Psoas muscle (tissue), 8 donors: ENCODE data around the gene APPL2. TPM values are rescaled to one million over a fixed set of nuclear protein-coding genes. Genes with fewer than 3 reads are reported as not detected.

Experiments
- ATAC-seq, 4 donors: fragments of 200-7000 bp; cut with Tn5 transposase; one replicate each; pipeline ENCODE4 v1.9.1; 2020; ENCODE audit warnings: moderate library complexity in 3 of 4, mild to moderate bottlenecking in 2 of 4
- DNase-seq, 2 donors: peaks; one replicate each; pipeline ENCODE4 v3.0.0-alpha.2; 2020
- H3K27ac ChIP-seq: fragments of 200-600 bp; one replicate; pipeline ENCODE4 v1.8.0; 2022
- H3K27me3 ChIP-seq, 3 donors: fragments of 200-600 bp in 1 of 3; one replicate each; pipeline versions ENCODE4 v1.6.1 to v1.8.0; 2013 to 2022; ENCODE audit warnings: low read length in 2 of 3, mild to moderate bottlenecking in 2 of 3, moderate library complexity in 1 of 3; ENCODE audit not compliant: insufficient read depth in 3 of 3
- H3K36me3 ChIP-seq, 2 donors: fragments of 200-600 bp in 1 of 2; one replicate each; pipeline versions ENCODE4 v1.6.1 to v1.8.0; 2013 to 2022; ENCODE audit warnings: low read depth in 1 of 2, mild to moderate bottlenecking in 1 of 2, moderate library complexity in 1 of 2; ENCODE audit not compliant: insufficient read depth in 1 of 2
- H3K4me1 ChIP-seq: fragments of 200-600 bp; one replicate; pipeline ENCODE4 v1.8.0; 2022
- H3K4me3 ChIP-seq: fragments of 200-600 bp; one replicate; pipeline ENCODE4 v1.8.0; 2022; ENCODE audit warnings: mild to moderate bottlenecking
- H3K9me3 ChIP-seq: fragments of 200-600 bp; one replicate; pipeline ENCODE4 v1.8.0; 2022
- WGBS, 3 donors: extraction: QIAGEN DNeasy Blood & Tissue Kit; methylation state at CpG; one replicate each; pipeline versions ENCODE4 v1.1.6 to v1.1.7; 2013; 5-methylcytosine and 5-hydroxymethylcytosine counted together
- intact Hi-C, 2 donors: fragments of 100-400 bp; cut with DNase I; formaldehyde crosslinking; loops; one replicate each; pipeline versions ENCODE4 v1.11.0 to v1.14.2; 2022
- polyA plus RNA-seq, 3 donors: library from polyadenylated mRNA; stranded (reverse); fragments of 200-250 nt; gene quantifications; one replicate each; pipeline ENCODE4 v1.2.3, GENCODE V29; 2013
- total RNA-seq, 4 donors: library from RNA; stranded (reverse); fragmentation: NEBNext Ultra II Directional in 2 of 4; extraction: Animal tissue kit (Norgen Biotek cat#: 25700) in 2 of 4; gene quantifications; one replicate each; pipeline versions ENCODE4 v1.2.1 to v1.2.4, GENCODE V29; 2021 to 2023
- TF ChIP-seq, protein P1 (sequence below): fragments of 200-600 bp; IDR thresholded peaks from one replicate; pipeline ENCODE4 v1.8.0; 2022; ENCODE audit warnings: antibody characterized with exemption
- donor health status: healthy with polysubstance abuse.
- donor health status: DM: no; HTN: no; CAD: no; lungs with moderate emphysema.
- donor health status: Bipolar disorder and iron deficiency.
- donor health status: healthy.
- donor health status: DM: yes; HTN: yes; CAD: no.
- donor health status: DM: no; HTN: no; CAD: no.
- donor health status: DM: no; HTN: no; CAD: no.
- donor health status: DM: yes; HTN: yes; CAD: no.

APPL2 gene
- total and polyA plus RNA-seq, 7 donors, result 7.3 to 14.8 (median 10.4) TPM

DNA sequence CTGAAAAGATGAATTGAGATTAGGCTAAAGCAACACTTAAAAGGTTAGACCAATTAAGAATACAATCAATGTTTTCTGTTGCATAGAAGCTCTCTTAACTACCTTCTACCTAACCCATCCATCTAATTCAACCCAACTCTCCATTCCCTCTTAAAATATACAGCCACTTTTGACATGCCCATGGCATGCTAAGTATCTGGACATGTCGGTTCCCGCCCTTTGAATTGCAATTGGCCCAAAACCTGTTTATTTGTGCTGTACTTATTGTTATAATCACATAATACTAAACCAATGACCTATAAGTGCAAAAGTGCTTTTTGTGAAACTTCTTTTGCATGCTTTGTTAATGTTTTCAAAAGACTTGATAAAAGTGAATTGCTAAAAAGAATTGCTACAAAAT, 37.6 kb upstream of the APPL2 start:
- TF ChIP-seq, protein P1, sequence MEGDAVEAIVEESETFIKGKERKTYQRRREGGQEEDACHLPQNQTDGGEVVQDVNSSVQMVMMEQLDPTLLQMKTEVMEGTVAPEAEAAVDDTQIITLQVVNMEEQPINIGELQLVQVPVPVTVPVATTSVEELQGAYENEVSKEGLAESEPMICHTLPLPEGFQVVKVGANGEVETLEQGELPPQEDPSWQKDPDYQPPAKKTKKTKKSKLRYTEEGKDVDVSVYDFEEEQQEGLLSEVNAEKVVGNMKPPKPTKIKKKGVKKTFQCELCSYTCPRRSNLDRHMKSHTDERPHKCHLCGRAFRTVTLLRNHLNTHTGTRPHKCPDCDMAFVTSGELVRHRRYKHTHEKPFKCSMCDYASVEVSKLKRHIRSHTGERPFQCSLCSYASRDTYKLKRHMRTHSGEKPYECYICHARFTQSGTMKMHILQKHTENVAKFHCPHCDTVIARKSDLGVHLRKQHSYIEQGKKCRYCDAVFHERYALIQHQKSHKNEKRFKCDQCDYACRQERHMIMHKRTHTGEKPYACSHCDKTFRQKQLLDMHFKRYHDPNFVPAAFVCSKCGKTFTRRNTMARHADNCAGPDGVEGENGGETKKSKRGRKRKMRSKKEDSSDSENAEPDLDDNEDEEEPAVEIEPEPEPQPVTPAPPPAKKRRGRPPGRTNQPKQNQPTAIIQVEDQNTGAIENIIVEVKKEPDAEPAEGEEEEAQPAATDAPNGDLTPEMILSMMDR, result no peak
- Histone ChIP-seq H3K27me3 (no peaks in the 10 kb centered on the region), H3K4me3 (no peak overlapping the region), H3K4me1 (no peaks in the 10 kb centered on the region), H3K27ac (no peak overlapping the region), H3K36me3 (no peaks in the 10 kb centered on the region), H3K9me3 (no peaks in the 10 kb centered on the region)
- WGBS, 3 donors, result 88 to 94% (median 93%) methylated on average over 2 of the region's 2 CpGs
- intact Hi-C loops, result no loop called here
- no peak for DNase-seq
- no peak for ATAC-seq

GRCh38 chr12:105272814-105273416, 36.9 kb upstream of the APPL2 start:
- Histone ChIP-seq H3K36me3 (no peaks in the 10 kb centered on the region), H3K27me3 (no peaks in the 10 kb centered on the region), H3K4me1 (no peaks in the 10 kb centered on the region), H3K9me3 (no peaks in the 10 kb centered on the region), H3K27ac (no peak overlapping the region), H3K4me3 (no peak overlapping the region)
- ATAC-seq (no peak), DNase-seq (no peak)
- TF ChIP-seq, protein P1, result no peak
- intact Hi-C loops, result no loop called here
- 76 to 87% (median 80%) methylated on average over 4 of the region's 4 CpGs for WGBS, 3 donors

DNA sequence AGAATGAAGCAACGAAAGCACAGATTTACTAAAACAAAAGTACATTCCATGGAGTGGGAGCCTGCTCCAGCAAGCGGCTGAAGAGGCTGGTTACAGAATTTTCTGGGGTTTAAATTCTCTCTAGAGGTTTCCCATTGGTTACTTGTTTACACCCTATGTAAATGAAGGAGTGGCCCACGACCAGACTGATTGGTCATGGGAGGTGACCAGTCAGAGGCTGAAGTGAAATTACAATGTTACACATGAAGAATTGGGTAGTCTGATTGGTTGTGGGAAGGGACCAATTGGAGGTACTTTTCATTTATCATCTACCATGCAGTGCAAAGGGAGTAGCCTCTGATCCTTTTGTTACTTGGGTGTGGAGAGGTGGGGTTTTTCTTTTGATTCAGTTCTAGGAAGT, 36.2 kb upstream of the APPL2 start:
- Histone ChIP-seq H3K4me3 (no peak overlapping the region), H3K27me3 (no peaks in the 10 kb centered on the region), H3K9me3 (no peaks in the 10 kb centered on the region), H3K27ac (no peak overlapping the region), H3K4me1 (no peaks in the 10 kb centered on the region), H3K36me3 (no peaks in the 10 kb centered on the region)
- 45 to 62% (median 54%) methylated on average over 3 of the region's 3 CpGs for WGBS, 3 donors
- TF ChIP-seq, protein P1, result no peak
- DNase-seq, result no peak
- no peak for ATAC-seq
- intact Hi-C loops, result no loop called here

DNA sequence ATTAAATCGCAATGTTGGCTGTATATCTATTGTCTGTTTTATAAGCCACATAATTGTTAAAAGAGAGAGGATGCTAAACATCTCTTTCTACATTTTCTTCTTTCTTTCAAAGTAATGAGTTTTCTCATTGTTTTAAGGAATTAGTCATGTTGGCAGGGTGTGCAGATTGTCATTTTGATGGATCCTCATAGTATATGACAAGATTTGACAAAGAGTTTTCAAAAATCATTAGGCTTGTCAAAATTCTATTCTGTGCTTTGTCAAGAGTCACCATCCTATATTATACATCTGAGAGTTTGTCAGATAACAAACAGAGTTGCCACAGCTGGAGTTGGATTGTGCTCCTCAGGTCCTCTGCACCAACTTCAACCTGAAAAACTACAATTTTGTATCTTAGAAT, 35.4 kb upstream of the APPL2 start:
- DNase-seq (no peak), ATAC-seq (no peak)
- Histone ChIP-seq H3K27ac (no peak overlapping the region), H3K27me3 (no peaks in the 10 kb centered on the region), H3K36me3 (no peaks in the 10 kb centered on the region), H3K9me3 (no peaks in the 10 kb centered on the region), H3K4me3 (no peak overlapping the region), H3K4me1 (no peaks in the 10 kb centered on the region)
- 86 to 94% (median 93%) methylated on average over 1 of the region's 1 CpG for WGBS, 3 donors
- TF ChIP-seq, protein P1, result no peak
- intact Hi-C loops, result no loop called here

- DNase-seq, result no peak
- H3K4me1 ChIP-seq, result no peaks in the 10 kb centered on the region
- 64 to 69% (median 67%) methylated on average over 4 of the region's 4 CpGs for WGBS, 3 donors
- TF ChIP-seq, protein P1, result no peak
- H3K9me3 ChIP-seq, result no peaks in the 10 kb centered on the region
- intact Hi-C loops, result no loop called here
- no peaks in the 10 kb centered on the region for H3K36me3 ChIP-seq
- H3K27ac ChIP-seq, result no peak overlapping the region
- ATAC-seq, result no peak
- H3K4me3 ChIP-seq, result no peak overlapping the region
- no peaks in the 10 kb centered on the region for H3K27me3 ChIP-seq
Measured at GRCh38 chr12:105270671-105271255, 34.8 kb upstream of the APPL2 start.
